Measurements from ENCODE around the gene TCL1B. TPM values are rescaled to one million over a fixed set of nuclear protein-coding genes. Genes with fewer than 3 reads are reported as not detected.

TCL1B gene
- total and polyA plus RNA-seq, 2 of the 13 experiments (the other 11 are each of a cell fraction or from before 2014, with no cell fraction given) = not detected

- H3K4me2 ChIP-seq (ENCODE audit: low read depth, low read length) = no peak overlapping the region
- H3K36me3 ChIP-seq (replicated peaks in 1 of 2; ENCODE audit: control insufficient read depth in 1 of 2, insufficient read depth in 2 of 2, low read length in 2 of 2) = no peaks in the 10 kb centered on the region
- 18% methylated on average over 5 of the region's 5 CpGs for WGBS (ENCODE audit: low lambda C conversion rate)
- ChIA-PET CTCF (ENCODE audit: low intra/inter-chr PET ratio, low total read pairs) (no interaction called here), POLR2A (no interaction called here)
- H3K27me3 ChIP-seq (ENCODE audit: control insufficient read depth in 1 of 2, insufficient read depth in 2 of 2, low read length in 2 of 2) = peaks cover 0 to 2% of the 10 kb centered on the region in 2 experiments; a peak in 1 of 5 replicates
- H3K27ac ChIP-seq (ENCODE audit: extremely low read length, insufficient read depth, low read length) = no peak overlapping the region
- no peaks in the 10 kb centered on the region for H4K20me1 ChIP-seq (ENCODE audit: insufficient read depth, low read length)
- DNase-seq (ENCODE audit: low spot score) = no peak
- no peaks in the 10 kb centered on the region for H3K79me2 ChIP-seq (ENCODE audit: insufficient read depth, low read length)
- intact Hi-C loops (cut with micrococcal nuclease; ENCODE audit: unreplicated experiment) (no loop called here), in situ Hi-C loops (cut with HindIII; ENCODE audit: extremely low pct_ligation_motif_present, low pct_unique_long_range_greater_than_20kb) (no loop called here)
- H3K9me3 ChIP-seq (ENCODE audit: low read length) = no peaks in the 10 kb centered on the region
- TF ChIP-seq ZFP1 (CRISPR knock-in tag; IDR thresholded peaks at IDR 0.05) = no peak
- H2AFZ ChIP-seq (ENCODE audit: low read length) = no peak overlapping the region
- H3K4me1 ChIP-seq (ENCODE audit: insufficient read depth, low read length) = no peaks in the 10 kb centered on the region
- FAIRE-seq = no peak
- no peak overlapping the region for H3K4me3 ChIP-seq (replicated peaks in 1 of 3; ENCODE audit: insufficient read depth in 1 of 3, low read depth in 2 of 3, low read length in 3 of 3)
- no TSS peak for BruUV-seq (replicated peaks)
- no peak for ATAC-seq
- H3K9ac ChIP-seq (ENCODE audit: insufficient read depth, low read depth, low read length) = no peak overlapping the region
Measured at GRCh38 chr14:95700221-95700976, 14.2 kb downstream of the TCL1B start.

GRCh38 chr14:95701846-95702221, 15.6 kb downstream of the TCL1B start:
- Histone ChIP-seq H3K9me3 (ENCODE audit: low read length) (no peaks in the 10 kb centered on the region), H3K4me2 (ENCODE audit: low read depth, low read length) (no peak overlapping the region), H3K27me3 (ENCODE audit: control insufficient read depth in 1 of 2, insufficient read depth in 2 of 2, low read length in 2 of 2) (peaks cover 0 to 2% of the 10 kb centered on the region in 2 experiments; a peak in 1 of 5 replicates), H4K20me1 (ENCODE audit: insufficient read depth, low read length) (no peaks in the 10 kb centered on the region), H3K4me1 (ENCODE audit: insufficient read depth, low read length) (no peaks in the 10 kb centered on the region), H3K36me3 (replicated peaks in 1 of 2; ENCODE audit: control insufficient read depth in 1 of 2, insufficient read depth in 2 of 2, low read length in 2 of 2) (no peaks in the 10 kb centered on the region), H3K9ac (ENCODE audit: insufficient read depth, low read depth, low read length) (no peak overlapping the region), H3K4me3 (replicated peaks in 1 of 3; ENCODE audit: insufficient read depth in 1 of 3, low read depth in 2 of 3, low read length in 3 of 3) (no peak overlapping the region), H2AFZ (ENCODE audit: low read length) (no peak overlapping the region), H3K79me2 (ENCODE audit: insufficient read depth, low read length) (no peaks in the 10 kb centered on the region), H3K27ac (ENCODE audit: extremely low read length, insufficient read depth, low read length) (no peak overlapping the region)
- ChIA-PET POLR2A (no interaction called here), CTCF (ENCODE audit: low intra/inter-chr PET ratio, low total read pairs) (no interaction called here)
- in situ Hi-C loops (cut with HindIII; ENCODE audit: extremely low pct_ligation_motif_present, low pct_unique_long_range_greater_than_20kb) (no loop called here), intact Hi-C loops (cut with micrococcal nuclease; ENCODE audit: unreplicated experiment) (loop anchor here (1.0 kb wide), 1 partner anchor 31 kb away; no protein-coding TSS in a partner anchor)
- no TSS peak for BruUV-seq (replicated peaks)
- ATAC-seq = no peak
- no peak for FAIRE-seq
- no peak for DNase-seq (ENCODE audit: low spot score)
- 6% methylated on average over 4 of the region's 4 CpGs for WGBS (ENCODE audit: low lambda C conversion rate)
- TF ChIP-seq SIN3A (IDR thresholded peaks at IDR 0.05; ENCODE audit: borderline replicate concordance, low read depth, low read length) = no peak
- TF ChIP-seq ZFP62 (CRISPR knock-in tag; IDR thresholded peaks at IDR 0.05) = no peak
- no peak for TF ChIP-seq SALL2 (CRISPR knock-in tag; IDR thresholded peaks at IDR 0.05)
- no peak for TF ChIP-seq ZSCAN31 (CRISPR knock-in tag; IDR thresholded peaks at IDR 0.05; ENCODE audit: low read depth)
- no peak for TF ChIP-seq ZNF687 (CRISPR knock-in tag; IDR thresholded peaks at IDR 0.05)
- TF ChIP-seq ZNF230 (CRISPR knock-in tag; IDR thresholded peaks at IDR 0.05) = no peak
- no peak for TF ChIP-seq BHLHE40 (IDR thresholded peaks at IDR 0.05; ENCODE audit: low read length)
- TF ChIP-seq JUNB (CRISPR knock-in tag; IDR thresholded peaks at IDR 0.05; ENCODE audit: borderline replicate concordance) = no peak
- no peak for TF ChIP-seq ZBTB8A (CRISPR knock-in tag; IDR thresholded peaks at IDR 0.05; ENCODE audit: borderline replicate concordance, low read depth)
- TF ChIP-seq SP2 (CRISPR knock-in tag; IDR thresholded peaks at IDR 0.05) = no peak
- no peak for TF ChIP-seq ZNF292 (CRISPR knock-in tag; IDR thresholded peaks at IDR 0.05; ENCODE audit: borderline replicate concordance, low read depth)
- TF ChIP-seq ZFP37 (CRISPR knock-in tag; IDR thresholded peaks at IDR 0.05; ENCODE audit: borderline replicate concordance) = no peak
- TF ChIP-seq DNMT3B (CRISPR knock-in tag; conservative IDR thresholded peaks at IDR 0.05) = no peak
- TF ChIP-seq ZNF33B (CRISPR knock-in tag; IDR thresholded peaks at IDR 0.05) = no peak
